PFSK-1 (cell line): Measurements from ENCODE around the gene ZNF385D.

Experiments
- FOXP2 ChIP-seq: optimal IDR thresholded peaks from 2 replicates; pipeline ENCODE3; 2011; ENCODE audit warnings: borderline replicate concordance, control low read depth, inconsistent platforms; ENCODE audit not compliant: insufficient read depth; ENCODE audit errors: extremely low read length, extremely low read depth
- POLR2AphosphoS5 ChIP-seq: IDR thresholded peaks from 2 replicates; pipeline ENCODE4 v1.6.1; 2012; ENCODE audit warnings: low read depth, mild to moderate bottlenecking, control low read depth, low read length, moderate library complexity
- SIN3A ChIP-seq: IDR thresholded peaks from 2 replicates; pipeline ENCODE4 v1.6.1; 2012; ENCODE audit warnings: mild to moderate bottlenecking, low read length, moderate library complexity, borderline replicate concordance; ENCODE audit not compliant: insufficient read depth
- TAF1 ChIP-seq: IDR thresholded peaks from 2 replicates; pipeline ENCODE4 v1.6.1; 2012; ENCODE audit warnings: low read length, control low read depth, borderline replicate concordance; ENCODE audit not compliant: insufficient read depth
- TF ChIP-seq, protein P1 (sequence below), 2 experiments: IDR thresholded peaks; 2 replicates each; pipeline versions ENCODE4 v1.6.1 to v1.8.0; 2011 to 2012; ENCODE audit warnings: low read depth in 2 of 2, low read length in 2 of 2, control low read depth in 1 of 2, inconsistent platforms in 1 of 2, mild to moderate bottlenecking in 1 of 2, moderate library complexity in 1 of 2; ENCODE audit not compliant: insufficient read depth in 1 of 2

ZNF385D gene

DNA sequence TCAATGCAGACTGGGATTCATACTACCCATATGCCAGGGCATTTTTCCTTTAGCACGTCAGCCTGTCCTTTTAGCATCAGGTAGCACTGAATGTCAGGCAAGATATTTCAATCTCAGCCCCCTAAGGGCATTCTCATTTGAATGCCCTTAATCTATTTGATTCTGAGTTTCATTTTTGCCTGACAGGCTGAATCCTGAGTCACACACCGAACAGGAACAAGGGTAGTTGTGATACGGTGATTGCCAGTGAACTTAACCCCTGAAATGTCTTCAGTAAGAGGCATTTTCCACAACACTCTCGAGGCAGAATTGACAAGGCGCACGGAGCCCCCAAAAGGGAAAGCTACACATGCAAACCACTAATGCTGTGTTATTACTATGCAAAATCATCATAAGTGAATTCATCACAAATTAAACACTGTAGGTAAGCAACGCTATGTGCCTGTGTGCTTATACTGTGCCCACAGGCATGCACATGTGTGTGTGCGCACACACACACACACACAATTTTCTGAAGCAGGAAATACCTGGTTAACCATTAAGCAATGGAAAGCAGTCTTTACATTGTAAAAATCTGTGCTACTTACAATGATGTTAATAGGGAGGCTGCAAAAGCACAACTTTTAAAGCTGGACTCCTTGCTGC lies 130.4 kb downstream of the ZNF385D start:
- TF ChIP-seq FOXP2 (no peak), SIN3A (no peak), POLR2AphosphoS5 (no peak), TAF1 (no peak)
- TF ChIP-seq, protein P1, sequence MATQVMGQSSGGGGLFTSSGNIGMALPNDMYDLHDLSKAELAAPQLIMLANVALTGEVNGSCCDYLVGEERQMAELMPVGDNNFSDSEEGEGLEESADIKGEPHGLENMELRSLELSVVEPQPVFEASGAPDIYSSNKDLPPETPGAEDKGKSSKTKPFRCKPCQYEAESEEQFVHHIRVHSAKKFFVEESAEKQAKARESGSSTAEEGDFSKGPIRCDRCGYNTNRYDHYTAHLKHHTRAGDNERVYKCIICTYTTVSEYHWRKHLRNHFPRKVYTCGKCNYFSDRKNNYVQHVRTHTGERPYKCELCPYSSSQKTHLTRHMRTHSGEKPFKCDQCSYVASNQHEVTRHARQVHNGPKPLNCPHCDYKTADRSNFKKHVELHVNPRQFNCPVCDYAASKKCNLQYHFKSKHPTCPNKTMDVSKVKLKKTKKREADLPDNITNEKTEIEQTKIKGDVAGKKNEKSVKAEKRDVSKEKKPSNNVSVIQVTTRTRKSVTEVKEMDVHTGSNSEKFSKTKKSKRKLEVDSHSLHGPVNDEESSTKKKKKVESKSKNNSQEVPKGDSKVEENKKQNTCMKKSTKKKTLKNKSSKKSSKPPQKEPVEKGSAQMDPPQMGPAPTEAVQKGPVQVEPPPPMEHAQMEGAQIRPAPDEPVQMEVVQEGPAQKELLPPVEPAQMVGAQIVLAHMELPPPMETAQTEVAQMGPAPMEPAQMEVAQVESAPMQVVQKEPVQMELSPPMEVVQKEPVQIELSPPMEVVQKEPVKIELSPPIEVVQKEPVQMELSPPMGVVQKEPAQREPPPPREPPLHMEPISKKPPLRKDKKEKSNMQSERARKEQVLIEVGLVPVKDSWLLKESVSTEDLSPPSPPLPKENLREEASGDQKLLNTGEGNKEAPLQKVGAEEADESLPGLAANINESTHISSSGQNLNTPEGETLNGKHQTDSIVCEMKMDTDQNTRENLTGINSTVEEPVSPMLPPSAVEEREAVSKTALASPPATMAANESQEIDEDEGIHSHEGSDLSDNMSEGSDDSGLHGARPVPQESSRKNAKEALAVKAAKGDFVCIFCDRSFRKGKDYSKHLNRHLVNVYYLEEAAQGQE (IDR thresholded peaks at IDR 0.05; ENCODE audit: insufficient read depth in 1 of 2, low read depth in 2 of 2, low read length in 2 of 2), result no peak

DNA sequence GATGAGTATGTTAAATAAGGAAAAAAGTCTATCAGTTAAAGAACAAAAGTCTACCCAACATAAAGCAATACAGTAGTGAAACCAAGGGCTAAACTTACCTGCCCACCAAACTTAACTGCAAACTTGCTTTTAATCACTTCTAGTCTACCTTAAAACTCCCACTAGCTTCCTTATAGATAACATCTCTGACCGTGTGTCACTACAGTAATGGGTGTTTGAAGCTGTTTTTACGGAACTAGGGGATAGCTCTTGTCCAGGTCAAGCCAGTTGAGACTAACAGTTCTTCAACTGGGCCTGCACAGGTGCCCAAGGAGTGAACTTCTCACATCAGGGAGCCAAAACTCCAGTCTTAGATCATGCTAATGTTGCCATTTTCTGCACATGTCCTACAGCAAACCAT lies 132.3 kb downstream of the ZNF385D start:
- no peak for TF ChIP-seq SIN3A
- no peak for TF ChIP-seq POLR2AphosphoS5
- TF ChIP-seq TAF1, result no peak
- TF ChIP-seq FOXP2, result no peak
- TF ChIP-seq, protein P1 (IDR thresholded peaks at IDR 0.05; ENCODE audit: insufficient read depth in 1 of 2, low read depth in 2 of 2, low read length in 2 of 2), result no peak

DNA sequence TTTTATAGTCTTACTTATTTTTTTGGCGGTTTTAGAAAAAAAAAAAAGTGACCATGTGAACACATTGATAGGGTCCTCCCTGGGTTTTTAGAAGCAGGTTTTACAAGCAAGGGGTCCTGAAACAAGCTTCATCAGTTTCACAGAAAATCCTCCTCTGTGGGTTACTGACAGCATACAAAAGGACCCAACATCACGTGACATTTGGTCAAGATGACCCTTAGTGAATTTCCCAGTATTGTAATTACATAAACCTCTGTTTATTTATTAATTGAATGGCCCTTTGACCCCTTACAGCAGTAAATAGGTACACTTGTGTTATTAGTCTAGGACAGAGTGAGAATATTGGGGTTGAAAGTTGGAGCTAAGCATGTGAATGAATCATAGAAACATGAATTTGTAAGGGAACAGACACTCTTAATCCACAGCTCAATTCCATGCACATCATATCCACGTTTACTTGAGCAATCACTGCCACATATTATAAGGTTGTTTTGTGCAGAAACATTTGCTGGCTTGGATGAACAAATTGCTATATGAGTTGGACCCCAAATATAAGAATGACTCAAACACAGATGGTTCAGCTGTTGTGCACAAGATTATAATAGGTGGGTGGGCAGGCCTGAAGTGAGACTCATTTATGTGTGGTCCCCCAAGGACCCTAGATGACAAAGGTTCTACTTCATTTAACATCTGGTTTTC lies 137.5 kb downstream of the ZNF385D start:
- TF ChIP-seq TAF1 (no peak), SIN3A (no peak), FOXP2 (no peak), POLR2AphosphoS5 (no peak)
- TF ChIP-seq, protein P1 (IDR thresholded peaks at IDR 0.05; ENCODE audit: insufficient read depth in 1 of 2, low read depth in 2 of 2, low read length in 2 of 2), result no peak

DNA sequence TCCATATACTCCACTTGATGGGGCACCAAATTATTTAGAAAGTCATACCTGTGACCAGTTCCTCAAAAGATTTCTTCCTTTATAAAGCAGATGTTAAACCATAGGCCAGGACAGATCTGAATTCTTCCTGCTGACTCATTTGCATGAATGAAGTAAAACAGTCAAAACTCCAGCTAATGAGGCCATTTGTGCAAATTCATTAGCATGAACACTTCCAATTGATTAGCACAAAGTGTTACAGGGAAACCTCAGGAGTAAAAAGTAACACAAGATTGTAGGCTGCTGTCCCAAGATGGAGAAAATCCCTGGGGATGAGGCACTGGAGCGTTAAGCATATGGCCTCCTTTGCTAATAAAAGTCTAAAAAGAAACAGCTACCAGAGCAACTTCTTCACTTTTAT lies 149.8 kb downstream of the ZNF385D start:
- no peak for TF ChIP-seq POLR2AphosphoS5
- no peak for TF ChIP-seq TAF1
- no peak for TF ChIP-seq FOXP2
- TF ChIP-seq SIN3A, result no peak
- TF ChIP-seq, protein P1 (IDR thresholded peaks at IDR 0.05; ENCODE audit: insufficient read depth in 1 of 2, low read depth in 2 of 2, low read length in 2 of 2), result no peak
